ENCODE data around the gene MRPL45.

DNA sequence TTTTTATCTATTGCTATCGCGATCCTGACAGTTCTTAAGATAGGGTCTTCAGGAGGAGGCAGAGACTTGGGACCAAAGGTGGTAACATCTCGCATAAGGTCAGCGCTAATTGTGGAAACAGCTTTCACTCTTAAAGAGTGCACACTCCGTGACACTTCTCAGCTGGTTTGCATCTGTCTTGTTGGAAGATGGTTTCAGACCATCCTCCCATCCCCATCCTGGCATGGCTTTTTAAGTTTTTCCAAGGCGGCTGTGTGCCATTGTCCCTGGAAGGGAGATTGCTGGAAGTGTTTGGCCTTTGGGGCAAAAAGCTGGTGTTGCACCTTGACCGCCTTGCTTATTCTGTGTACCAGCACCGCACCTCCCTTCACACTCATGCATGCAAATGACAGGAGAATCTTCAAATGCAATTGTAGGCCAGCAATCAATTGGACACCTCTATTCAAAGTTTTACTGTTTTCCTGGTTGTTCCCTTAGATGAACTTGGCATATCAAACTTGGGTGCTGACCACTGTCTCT lies 56.2 kb downstream of the MRPL45 start:
- TF ChIP-seq POLR2AphosphoS5 (IDR thresholded peaks at IDR 0.05) = no peak
- TF ChIP-seq EP300 (IDR thresholded peaks at IDR 0.05) = no peak
